GM23338 (cell line): Measurements from ENCODE around the gene CORO1C.
"Not testable (repeated sequence)": the region's sequence is repeated elsewhere in the genome, so short reads cannot be mapped to it uniquely, and the experiment has no call there.

Experiments used
- CTCF ChIP-seq, 2 experiments: fragments of 200-600 bp in 1 of 2; sonication (generic) in 1 of 2; conservative IDR thresholded peaks; 2 replicates each; pipeline versions ENCODE4 v1.5.1 to v1.6.1; 2016 to 2017; ENCODE audit warnings: antibody characterized with exemption in 2 of 2, low read depth in 2 of 2, mild to moderate bottlenecking in 2 of 2, moderate library complexity in 1 of 2
- EZH2 ChIP-seq: fragments of 200-600 bp; sonication (generic); IDR thresholded peaks from one replicate; pipeline ENCODE4 v1.8.0; 2017; ENCODE audit warnings: antibody characterized with exemption, mild to moderate bottlenecking, low read depth; ENCODE audit not compliant: unreplicated experiment

GRCh38 chr12:108655812-108656175, 75.5 kb downstream of the CORO1C start:
- TF ChIP-seq CTCF (conservative IDR thresholded peaks at IDR 0.05; ENCODE audit: low read depth in 2 of 2); EZH2: not testable (repeated sequence)
